ENCODE measurements around the gene ADAMTS19.

The ADAMTS19 gene

GRCh38 chr5:129768735-129769134 is 308.6 kb downstream of the ADAMTS19 start:
- no peak for FAIRE-seq

- no peak for FAIRE-seq
Measured at GRCh38 chr5:129770024-129770820, 310.1 kb downstream of the ADAMTS19 start.

DNA sequence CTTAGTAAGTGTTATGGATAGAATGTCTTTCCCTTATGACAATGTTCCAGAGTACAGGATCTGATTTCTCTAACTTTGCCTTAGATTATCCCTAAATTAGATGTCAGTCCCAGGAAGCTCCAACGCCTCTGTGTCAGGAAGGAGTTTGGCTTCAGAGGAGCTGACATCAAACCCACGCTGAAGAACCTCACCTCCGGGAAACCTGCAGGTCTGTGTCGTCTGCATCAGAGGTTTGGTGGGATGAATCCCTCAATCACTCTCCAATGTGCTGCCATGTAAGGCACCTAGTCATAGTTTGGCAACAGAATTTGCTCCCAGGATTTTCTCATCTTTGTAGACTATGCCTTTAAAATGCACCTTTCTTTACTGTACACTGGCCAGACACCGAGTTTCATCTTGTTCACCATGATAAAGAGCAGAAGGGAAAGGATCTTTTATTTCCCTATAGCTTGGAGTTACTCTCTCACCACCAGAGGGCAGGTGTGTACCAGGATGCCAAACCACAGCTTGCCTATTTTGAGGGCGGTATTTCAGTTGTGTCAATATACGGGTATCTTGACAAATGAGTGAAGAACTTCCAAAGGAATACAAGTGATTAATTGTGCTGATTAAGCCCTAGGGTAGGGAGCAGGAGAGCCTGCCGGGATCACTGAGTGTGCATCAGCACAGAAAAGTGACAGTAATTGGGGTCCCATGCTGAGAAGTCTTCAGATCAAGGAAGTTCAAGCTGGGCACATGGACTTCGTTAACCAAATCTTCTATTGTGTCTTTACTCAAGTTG is 311.1 kb downstream of the ADAMTS19 start:
- peak; percentile 90 for FAIRE-seq

DNA sequence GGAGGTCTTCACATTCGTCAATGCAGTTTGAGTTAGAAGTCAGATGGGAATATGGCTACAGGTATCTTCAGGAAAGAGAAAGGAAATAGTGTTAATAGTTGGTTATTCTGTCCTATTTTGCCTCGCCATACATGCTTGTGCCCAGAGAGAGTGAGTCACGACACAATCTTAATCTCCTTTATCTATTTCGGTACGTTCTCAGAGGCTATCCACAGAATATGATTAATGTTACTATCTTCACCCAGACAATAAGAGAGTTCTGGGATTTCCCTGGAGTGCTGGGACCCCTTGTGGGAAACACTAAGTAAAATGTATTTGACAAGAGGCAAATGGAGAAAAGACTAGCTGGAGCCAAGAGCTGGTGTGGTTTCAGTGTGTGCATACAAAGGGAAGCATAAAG is 313.3 kb downstream of the ADAMTS19 start:
- no peak for FAIRE-seq

DNA sequence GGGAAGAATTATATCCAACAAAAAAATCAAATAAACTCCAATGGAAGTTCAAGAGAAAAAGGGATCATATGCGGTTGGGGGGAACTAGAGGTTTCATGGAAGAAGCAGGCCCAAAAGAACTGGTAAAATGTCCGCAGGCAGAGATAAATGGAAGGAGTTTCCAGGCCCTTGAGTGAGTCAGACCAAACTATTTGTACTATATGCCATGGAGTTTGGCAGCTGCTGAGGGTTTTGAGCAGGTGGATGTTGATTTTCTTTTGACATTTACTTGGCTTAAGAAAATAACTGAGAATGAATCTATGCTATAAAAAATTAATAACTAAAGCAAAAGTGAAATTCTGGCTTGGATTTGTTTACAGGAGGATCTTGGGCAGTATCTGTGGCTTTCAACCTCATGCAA is 321.5 kb downstream of the ADAMTS19 start:
- FAIRE-seq, result no peak

All from A204.1 (cell line).